H1 (cell line): ENCODE data around the gene RFX2. TPM values are rescaled to one million over a fixed set of nuclear protein-coding genes. Genes with fewer than 3 reads are reported as not detected.

ENCODE experiments used
- CTCF ChIA-PET: fragments of 300-600 bp; sonication (Branson Sonifier 250); formaldehyde crosslinking; loops from one replicate; lab custom pipeline; 2021; ENCODE audit not compliant: partially characterized antibody; lab: Charles Lee
- POLR2A ChIA-PET: fragments of 300-600 bp; sonication (Branson Sonifier 250); formaldehyde crosslinking; loops from one replicate; lab custom pipeline; 2021; ENCODE audit warnings: inconsistent platforms; ENCODE audit not compliant: partially characterized antibody; lab: Charles Lee
- DNase-seq, 2 experiments: peaks; one replicate each; pipeline versions ENCODE4 v3.0.0 to v3.0.0-alpha.2; 2010 to 2022; ENCODE audit warnings: low spot score in 2 of 2, low read depth in 1 of 2, mixed read lengths in 1 of 2
- FAIRE-seq: peaks from 2 replicates; lab custom pipeline; 2011; peaks lifted over from hg19 to GRCh38; lab: Jason Lieb, UNC
- H2AFZ ChIP-seq: 2 replicates; pipeline ENCODE4 v1.8.1; 2012; ENCODE audit warnings: low read length, inconsistent platforms
- H2AK5ac ChIP-seq: 2 replicates; pipeline ENCODE4 v1.6.1; 2013; ENCODE audit warnings: low read depth, low read length
- H2BK120ac ChIP-seq: replicated peaks from 2 replicates; pipeline ENCODE3; 2013; ENCODE audit warnings: low read depth, low read length, inconsistent platforms
- H2BK12ac ChIP-seq: 2 replicates; pipeline ENCODE4 v1.6.1; 2013; ENCODE audit warnings: low read depth, low read length
- H2BK15ac ChIP-seq: 2 replicates; pipeline ENCODE4 v1.6.1; 2013; ENCODE audit warnings: low read length
- H2BK20ac ChIP-seq: 2 replicates; pipeline ENCODE4 v1.6.1; 2013; ENCODE audit warnings: low read length
- H2BK5ac ChIP-seq: 2 replicates; pipeline ENCODE4 v1.6.1; 2013; ENCODE audit warnings: low read depth, low read length
- H3K14ac ChIP-seq: 2 replicates; pipeline ENCODE4 v1.6.1; 2013; ENCODE audit warnings: inconsistent platforms; ENCODE audit not compliant: insufficient read length
- H3K18ac ChIP-seq: 2 replicates; pipeline ENCODE4 v1.6.1; 2013; ENCODE audit warnings: low read length; ENCODE audit errors: extremely low read depth
- H3K23ac ChIP-seq: 2 replicates; pipeline ENCODE4 v1.6.1; 2013; ENCODE audit warnings: inconsistent platforms; ENCODE audit not compliant: insufficient read length
- H3K23me2 ChIP-seq: 2 replicates; pipeline ENCODE4 v1.6.1; 2013; ENCODE audit warnings: low read depth, low read length
- H3K27ac ChIP-seq: 2 replicates; pipeline ENCODE4 v1.6.1; 2011; ENCODE audit warnings: low read depth, low read length, inconsistent platforms
- H3K27me3 ChIP-seq, 4 experiments: replicated peaks in 1 of 4; 1 replicate in 1 of 4; 2 replicates in 3 of 4; pipeline versions ENCODE4 v1.6.1 to v1.8.1; 2011 to 2013; ENCODE audit warnings: low read length in 3 of 4, mild to moderate bottlenecking in 3 of 4, inconsistent platforms in 2 of 4, mixed read lengths in 2 of 4, moderate library complexity in 1 of 4; ENCODE audit not compliant: control insufficient read depth in 3 of 4, insufficient read depth in 3 of 4; ENCODE audit errors: extremely low read depth in 1 of 4
- H3K36me3 ChIP-seq, 4 experiments: 2 replicates each; pipeline versions ENCODE4 v1.6.1 to v1.8.1; 2011 to 2013; ENCODE audit warnings: mild to moderate bottlenecking in 4 of 4, low read length in 3 of 4, moderate library complexity in 2 of 4, control low read depth in 1 of 4, inconsistent platforms in 1 of 4; ENCODE audit not compliant: insufficient read depth in 4 of 4, control insufficient read depth in 2 of 4
- H3K4ac ChIP-seq: replicated peaks from 2 replicates; pipeline ENCODE3; 2013; ENCODE audit warnings: low read length, low read depth, mixed read lengths, inconsistent platforms; ENCODE audit not compliant: insufficient read length
- H3K4me1 ChIP-seq, 4 experiments: replicated peaks in 1 of 4; 1 replicate in 1 of 4; 2 replicates in 3 of 4; pipeline versions ENCODE4 v1.6.1 to v1.8.1; 2011 to 2013; ENCODE audit warnings: low read length in 3 of 4, inconsistent platforms in 2 of 4, mixed read lengths in 1 of 4; ENCODE audit not compliant: insufficient read depth in 4 of 4, control insufficient read depth in 3 of 4
- H3K4me2 ChIP-seq, 2 experiments: 2 replicates each; pipeline versions ENCODE4 v1.6.1 to v1.8.1; 2011 to 2013; ENCODE audit warnings: low read depth in 2 of 2, low read length in 2 of 2, control low read depth in 1 of 2, inconsistent platforms in 1 of 2, mild to moderate bottlenecking in 1 of 2; ENCODE audit not compliant: insufficient read depth in 1 of 2
- H3K4me3 ChIP-seq, 4 experiments: fragments of 200-600, 300-600 bp in 1 of 4; sonication (generic), shearing (Covaris generic), sonication (Bioruptor Twin) in 1 of 4; 2 replicates each; pipeline versions ENCODE4 v1.5.1 to v1.8.1; 2011 to 2016; ENCODE audit warnings: low read length in 4 of 4, low read depth in 3 of 4, control low read depth in 2 of 4, inconsistent platforms in 2 of 4, mild to moderate bottlenecking in 2 of 4, mixed read lengths in 1 of 4, moderate library complexity in 1 of 4; ENCODE audit not compliant: insufficient read depth in 2 of 4; ENCODE audit errors: extremely low read depth in 1 of 4
- H3K56ac ChIP-seq: replicated peaks from 2 replicates; pipeline ENCODE3; 2013; ENCODE audit warnings: low read depth, mild to moderate bottlenecking, mixed read lengths, low read length, inconsistent platforms; ENCODE audit not compliant: insufficient read length
- H3K79me1 ChIP-seq: 2 replicates; pipeline ENCODE4 v1.6.1; 2013; ENCODE audit warnings: low read depth, low read length, control low read depth
- H3K79me2 ChIP-seq, 2 experiments: 2 replicates each; pipeline versions ENCODE4 v1.6.1 to v1.8.1; 2012 to 2013; ENCODE audit warnings: low read length in 2 of 2, mild to moderate bottlenecking in 2 of 2, inconsistent platforms in 1 of 2; ENCODE audit not compliant: insufficient read depth in 2 of 2, control insufficient read depth in 1 of 2
- H3K9ac ChIP-seq, 4 experiments: replicated peaks in 1 of 4; 1 replicate in 1 of 4; 2 replicates in 3 of 4; pipeline versions ENCODE4 v1.6.1 to v1.8.1; 2011 to 2013; ENCODE audit warnings: low read depth in 3 of 4, low read length in 3 of 4, control low read depth in 2 of 4, mild to moderate bottlenecking in 2 of 4, moderate library complexity in 2 of 4, inconsistent platforms in 1 of 4; ENCODE audit errors: extremely low read depth in 1 of 4
- H3K9me3 ChIP-seq, 2 experiments: 2 replicates each; pipeline versions ENCODE4 v1.6.1 to v1.8.1; 2012 to 2013; ENCODE audit warnings: mild to moderate bottlenecking in 2 of 2, moderate library complexity in 2 of 2, control low read depth in 1 of 2, inconsistent platforms in 1 of 2, low read depth in 1 of 2, low read length in 1 of 2, mixed read lengths in 1 of 2; ENCODE audit not compliant: insufficient read depth in 2 of 2
- H4K20me1 ChIP-seq, 2 experiments: replicated peaks in 1 of 2; 2 replicates each; pipeline versions ENCODE3 to v1.8.1; 2011 to 2013; ENCODE audit warnings: inconsistent platforms in 2 of 2, low read length in 2 of 2, mild to moderate bottlenecking in 1 of 2; ENCODE audit not compliant: insufficient read depth in 2 of 2, control insufficient read depth in 1 of 2
- H4K5ac ChIP-seq: 2 replicates; pipeline ENCODE4 v1.6.1; 2013; ENCODE audit warnings: low read length, low read depth, mixed read lengths, inconsistent platforms; ENCODE audit not compliant: insufficient read length
- H4K8ac ChIP-seq: 2 replicates; pipeline ENCODE4 v1.8.0; 2013; ENCODE audit warnings: mild to moderate bottlenecking, moderate library complexity, low read length, inconsistent platforms; ENCODE audit not compliant: insufficient read depth; ENCODE audit errors: extremely low read depth
- H4K91ac ChIP-seq: replicated peaks from 2 replicates; pipeline ENCODE3; 2013; ENCODE audit warnings: low read length, mixed read lengths, inconsistent platforms; ENCODE audit not compliant: insufficient read length
- CBX8 ChIP-seq: fragments of 300-800, 300-1000 bp; sonication (generic); IDR thresholded peaks from 2 replicates; pipeline ENCODE4 v1.7.1; 2016; ENCODE audit warnings: low read depth, low read length, borderline replicate concordance
- CREB1 ChIP-seq: IDR thresholded peaks from 2 replicates; pipeline ENCODE4 v1.6.1; 2012; ENCODE audit warnings: inconsistent platforms
- GABPA ChIP-seq: IDR thresholded peaks from 2 replicates; pipeline ENCODE4 v1.6.1; 2011; ENCODE audit warnings: mild to moderate bottlenecking, low read length, moderate library complexity, borderline replicate concordance; ENCODE audit not compliant: insufficient read depth
- HDAC2 ChIP-seq, 2 experiments: fragments of 300-600 bp in 1 of 2; sonication (generic) in 1 of 2; IDR thresholded peaks; 2 replicates each; pipeline ENCODE4 v1.6.1; 2011 to 2012; ENCODE audit warnings: low read depth in 2 of 2, low read length in 2 of 2, mild to moderate bottlenecking in 2 of 2, moderate library complexity in 2 of 2, borderline replicate concordance in 1 of 2, inconsistent platforms in 1 of 2
- KDM4A ChIP-seq: IDR thresholded peaks from one replicate; pipeline ENCODE4 v1.7.1; 2012; ENCODE audit warnings: low read depth, mild to moderate bottlenecking, moderate library complexity, low read length, inconsistent platforms; ENCODE audit not compliant: severe bottlenecking
- NANOG ChIP-seq: IDR thresholded peaks from 2 replicates; pipeline ENCODE4 v1.6.1; 2011; ENCODE audit warnings: low read length, low read depth, mild to moderate bottlenecking, inconsistent platforms; ENCODE audit not compliant: insufficient read depth, poor library complexity, severe bottlenecking
- PHF8 ChIP-seq: fragments of 200-600 bp; sonication (generic); conservative IDR thresholded peaks from 2 replicates; pipeline ENCODE4 v1.7.1; 2012; ENCODE audit warnings: low read depth, mild to moderate bottlenecking, inconsistent platforms, low read length, moderate library complexity
- POU5F1 ChIP-seq: IDR thresholded peaks from 2 replicates; pipeline ENCODE4 v1.6.1; 2011; ENCODE audit warnings: low read depth, mild to moderate bottlenecking, low read length, moderate library complexity
- RXRA ChIP-seq: IDR thresholded peaks from 2 replicates; pipeline ENCODE4 v1.6.1; 2011; ENCODE audit warnings: low read depth, mild to moderate bottlenecking, low read length, moderate library complexity; ENCODE audit not compliant: insufficient read depth
- SIX5 ChIP-seq: IDR thresholded peaks from 2 replicates; pipeline ENCODE4 v1.6.1; 2011; ENCODE audit warnings: mild to moderate bottlenecking, low read depth, low read length
- TBP ChIP-seq: IDR thresholded peaks from 2 replicates; pipeline ENCODE4 v1.6.1; 2011; ENCODE audit warnings: low read depth, low read length, improper control_type of control experiment
- TCF12 ChIP-seq: IDR thresholded peaks from 2 replicates; pipeline ENCODE4 v1.6.1; 2011; ENCODE audit warnings: low read depth, mild to moderate bottlenecking, low read length
- YY1 ChIP-seq: IDR thresholded peaks from 2 replicates; pipeline ENCODE4 v1.6.1; 2011; ENCODE audit warnings: low read depth, mild to moderate bottlenecking, low read length
- WGBS, 2 experiments: shearing (Covaris generic) in 1 of 2; methylation state at CpG; one replicate each; pipeline versions ENCODE4 v1.1.6 to v1.1.7; 2013 to 2015; ENCODE audit warnings: low lambda C conversion rate in 2 of 2, mixed read lengths in 2 of 2, inconsistent platforms in 1 of 2, low coverage in 1 of 2, missing lambda C conversion rate in 1 of 2; ENCODE audit not compliant: insufficient replicate concordance in 2 of 2, insufficient coverage in 1 of 2, insufficient read length in 1 of 2; ENCODE audit errors: extremely low coverage in 1 of 2, missing lambda C conversion rate in 1 of 2; 5-methylcytosine and 5-hydroxymethylcytosine counted together
- polyA plus RNA-seq, 7 experiments: library from polyadenylated mRNA; depleted of rRNA in 3 of 7; stranded (reverse) in 5 of 7; unstranded in 2 of 7; fragments of >200 nt in 5 of 7; fragments of 200-250 nt in 2 of 7; gene quantifications; 1 replicate in 5 of 7; 2 replicates in 1 of 7; 4 replicates in 1 of 7; pipeline versions ENCODE4 v1.2.1 to v1.2.3, GENCODE V29; 2011 to 2013; ENCODE audit warnings: missing spikeins in 2 of 7, mixed read lengths in 2 of 7
- total RNA-seq: library from RNA; stranded (reverse); fragmentation: NEBNext Ultra II Directional; extraction: Animal tissue kit (Norgen Biotek cat#: 25700); gene quantifications from 2 replicates; pipeline ENCODE4 v1.2.1, GENCODE V29; 2021

Gene RFX2
- total and polyA plus RNA-seq, 2 of the 8 experiments (the other 6 are each of a cell fraction or from before 2014, with no cell fraction given), result 4.8 to 5.3 TPM

GRCh38 chr19:6023085-6023682, 87.1 kb downstream of the RFX2 start:
- Histone ChIP-seq H3K14ac (no peak overlapping the region), H3K23ac (no peak overlapping the region), H4K5ac (no peak overlapping the region), H3K4ac (no peak overlapping the region), H4K8ac (no peak overlapping the region), H4K20me1 (no peaks in the 10 kb centered on the region), H2BK12ac (no peak overlapping the region), H3K27ac (no peak overlapping the region), H3K79me1 (no peaks in the 10 kb centered on the region), H4K91ac (no peak overlapping the region), H2BK5ac (no peak overlapping the region; the same call in 1 of the 2 replicates), H3K27me3 (peaks cover 0 to 4% (median 0%) of the 10 kb centered on the region in 4 experiments; a peak in 4 of 7 replicates), H2BK15ac (no peak overlapping the region), H3K23me2 (no peaks in the 10 kb centered on the region), H3K4me1 (peaks cover 0 to 6% (median 0%) of the 10 kb centered on the region in 4 experiments; a peak in 2 of 7 replicates), H2BK20ac (no peak overlapping the region), H2AFZ (no peak overlapping the region), H3K36me3 (no peaks in the 10 kb centered on the region), H3K4me3 (no peak overlapping the region), H3K79me2 (no peaks in the 10 kb centered on the region), H2BK120ac (no peak overlapping the region), H3K18ac (no peak overlapping the region), H2AK5ac (no peak overlapping the region), H3K9ac (no peak overlapping the region), H3K56ac (no peak overlapping the region), H3K4me2 (no peak overlapping the region), H3K9me3 (no peaks in the 10 kb centered on the region)
- FAIRE-seq (no peak), DNase-seq (no peak)
- 90% methylated on average over 20 of the region's 21 CpGs; no CpG with 5 or more reads in 1 of the 2 experiments for WGBS, 2 experiments
- CTCF ChIA-PET, result interaction anchor here (0.5 to 11.7 kb wide), 32 partner anchors 10 to 225 kb away, joined by 3 to 306 read pairs (median 5); partner anchors contain the start of gene NRTN
- POLR2A ChIA-PET, result interaction anchor here (1.0 to 1.6 kb wide), 7 partner anchors 33 to 214 kb away, joined by 3 to 4 read pairs (median 3); no protein-coding TSS in a partner anchor
- TF ChIP-seq TBP, result no peak
- no peak for TF ChIP-seq POU5F1
- no peak for TF ChIP-seq NANOG
- TF ChIP-seq YY1, result no peak
- no peak for TF ChIP-seq GABPA
- TF ChIP-seq CREB1, result no peak
- no peak for TF ChIP-seq SIX5
- TF ChIP-seq CBX8, result no peak
- no peak for TF ChIP-seq KDM4A
- no peak for TF ChIP-seq HDAC2 (IDR thresholded peaks at IDR 0.05; ENCODE audit: borderline replicate concordance in 1 of 2, low read depth in 2 of 2, low read length in 2 of 2)
- TF ChIP-seq TCF12, result no peak
- TF ChIP-seq RXRA, result no peak
- no peak for TF ChIP-seq PHF8
